ENCODE data around the gene MAP2K3.

MAP2K3 gene

DNA sequence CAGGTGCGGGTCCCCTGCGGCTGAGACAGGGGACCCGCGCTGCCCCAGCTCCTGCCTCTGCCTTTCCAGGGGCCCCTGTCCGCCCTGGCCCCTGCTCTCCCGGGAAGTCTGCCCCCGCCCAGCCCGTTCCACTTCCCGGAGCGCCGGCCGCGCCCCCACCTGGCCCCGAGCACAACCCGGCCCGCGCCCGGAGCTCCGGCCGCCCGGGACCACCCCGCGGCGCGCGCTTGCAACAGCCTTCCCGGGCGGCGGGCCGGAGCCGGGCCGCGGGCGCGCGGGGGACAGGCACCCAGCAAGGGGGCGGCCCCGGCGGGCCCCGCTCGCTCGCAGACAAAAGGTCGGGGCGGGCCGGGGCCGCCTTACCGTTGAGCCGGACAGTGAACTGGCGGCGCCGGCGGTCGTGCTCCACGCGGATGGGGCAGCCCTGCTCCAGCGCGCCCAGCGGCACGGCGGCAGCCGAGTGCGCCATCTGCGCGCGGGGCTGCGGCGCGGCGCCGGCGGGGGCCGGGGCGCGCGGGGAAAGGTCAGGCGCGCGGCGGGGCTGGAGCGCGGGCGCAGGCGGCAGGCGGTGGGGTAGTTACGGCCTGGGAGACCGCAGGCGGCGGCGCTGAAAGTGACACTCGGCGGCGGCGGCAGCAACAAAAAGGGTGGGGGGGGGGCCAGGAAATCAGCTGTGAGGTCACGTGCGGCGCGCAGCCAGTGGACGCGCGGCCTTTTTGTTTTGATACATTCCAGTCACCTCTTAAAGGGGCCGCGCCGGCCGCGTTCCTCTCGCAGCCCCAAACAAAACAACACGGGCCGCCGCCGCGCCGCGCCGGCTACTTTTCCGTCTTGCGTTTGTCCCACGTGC lies 31.5 kb upstream of the MAP2K3 start, which contains the start of gene NATD1:
Gene NATD1, minus strand, starts transcription at position 615 of the 850 bp plus-strand sequence. Its CDS starts 146 bp downstream, at position 469.
- peak; percentile 47 to 55 for DNase-seq

DNA sequence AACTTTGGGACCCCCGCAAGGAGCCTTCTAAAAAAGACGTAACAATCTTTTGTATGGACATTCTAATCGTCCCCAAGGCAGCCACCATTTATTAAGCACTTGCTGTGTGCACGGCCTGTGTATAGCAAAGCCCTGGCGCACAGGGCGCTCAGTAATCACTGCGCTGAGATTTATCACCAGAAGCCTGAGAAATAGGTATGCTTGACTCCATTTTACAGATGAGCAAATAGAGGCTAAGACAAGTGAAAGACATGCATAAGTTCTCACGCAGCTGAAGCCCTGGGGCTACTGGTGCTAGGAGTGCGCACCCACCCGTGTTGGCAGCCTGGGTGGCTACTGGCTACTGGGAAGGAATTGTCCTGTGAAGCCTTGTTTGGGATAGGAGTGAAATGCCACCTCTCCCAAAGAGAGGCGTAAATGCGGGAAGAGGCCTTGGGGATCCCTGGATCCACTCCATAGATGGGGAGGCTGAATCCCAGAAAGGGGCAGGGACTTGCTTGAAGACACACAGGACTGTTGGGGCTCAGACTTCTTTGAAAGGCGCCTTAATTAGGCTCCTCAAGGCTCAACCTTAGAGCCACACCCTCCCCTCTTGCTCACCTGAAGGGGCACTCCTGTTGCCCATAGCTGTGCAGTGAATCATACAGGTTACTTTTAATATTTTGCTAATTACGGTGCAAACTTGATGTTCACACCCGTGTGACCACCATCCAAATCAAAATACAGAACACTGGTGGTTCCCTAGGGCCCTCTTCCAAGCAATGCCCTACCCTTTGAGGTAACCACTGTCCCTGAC lies 30.7 kb upstream of the MAP2K3 start:
- DNase-seq: no peak

DNA sequence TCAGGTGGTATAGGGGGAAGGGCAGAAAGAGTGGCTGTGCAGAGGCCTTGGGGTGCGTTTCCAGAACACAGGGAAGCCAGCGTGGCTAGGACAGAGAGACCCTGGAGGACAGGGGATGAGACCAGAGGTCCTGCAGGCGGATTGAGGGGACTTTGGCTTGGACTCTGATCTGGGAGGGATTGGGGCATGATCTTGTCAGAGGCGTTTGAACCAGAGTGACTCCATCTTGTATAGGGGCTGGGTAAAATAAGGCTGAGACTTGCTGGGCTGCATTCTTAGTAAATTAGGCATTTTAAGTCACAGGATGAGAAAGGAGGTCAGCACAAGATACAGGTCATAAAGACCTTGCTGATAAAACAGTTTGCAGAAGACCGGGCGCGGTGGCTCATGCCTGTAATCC lies 25.9 kb upstream of the MAP2K3 start:
- peak; percentile 3 to 30 for DNase-seq

DNA sequence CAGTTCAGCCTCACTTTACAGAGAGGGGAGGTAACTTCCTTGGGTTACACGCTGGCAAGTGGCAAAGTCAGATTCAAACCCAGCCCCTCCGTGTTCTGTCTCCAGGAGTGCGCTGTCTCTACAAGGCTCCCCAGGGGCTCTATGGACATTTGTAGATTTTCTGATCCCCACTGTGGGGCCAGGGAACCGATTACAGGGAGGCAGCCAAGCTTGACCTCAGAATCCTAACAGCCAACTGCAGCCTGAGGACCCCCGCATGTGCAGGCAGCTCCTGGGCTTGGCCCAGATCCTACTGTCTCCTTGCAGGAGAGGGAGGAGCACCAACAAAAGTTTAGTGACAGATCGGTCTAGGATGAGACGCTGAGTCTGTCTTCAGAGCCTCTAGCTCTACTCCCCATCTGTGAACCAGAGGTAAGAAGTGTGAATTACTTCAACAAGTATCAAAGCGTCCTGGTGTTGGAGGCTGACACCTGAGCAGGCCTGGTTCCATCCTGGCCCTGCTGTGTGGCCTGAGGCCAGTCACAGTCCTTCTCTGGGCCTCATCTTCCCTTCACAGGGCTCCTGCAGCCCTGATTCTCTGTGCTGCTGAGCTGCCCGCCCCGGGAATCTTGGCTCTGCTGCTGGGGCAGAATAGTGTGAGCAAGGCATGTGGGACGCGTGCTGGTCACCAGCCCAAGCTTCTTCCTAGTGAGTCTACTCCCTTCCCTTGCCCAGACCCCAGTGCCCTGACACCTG lies 22.1 kb upstream of the MAP2K3 start:
- DNase-seq: no peak

DNA sequence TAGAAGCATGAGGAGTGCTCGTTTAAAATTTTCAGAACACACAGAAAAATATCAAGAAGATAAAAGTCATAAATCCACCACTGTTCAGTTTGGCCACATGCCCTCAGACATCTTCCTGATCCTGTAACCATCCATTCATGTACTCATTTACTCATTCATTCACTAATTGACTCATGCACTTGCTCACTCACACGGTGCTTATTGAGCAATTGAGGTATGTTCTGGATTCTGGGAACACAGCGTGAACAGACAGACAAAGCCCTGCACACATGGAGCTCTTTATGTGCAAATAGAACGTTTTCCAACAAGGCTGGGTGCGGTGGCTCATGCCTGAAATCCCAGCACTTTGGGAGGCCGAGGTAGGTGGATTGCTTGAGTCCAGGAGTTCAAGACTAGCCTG lies 21.1 kb upstream of the MAP2K3 start:
- no peak for DNase-seq

DNA sequence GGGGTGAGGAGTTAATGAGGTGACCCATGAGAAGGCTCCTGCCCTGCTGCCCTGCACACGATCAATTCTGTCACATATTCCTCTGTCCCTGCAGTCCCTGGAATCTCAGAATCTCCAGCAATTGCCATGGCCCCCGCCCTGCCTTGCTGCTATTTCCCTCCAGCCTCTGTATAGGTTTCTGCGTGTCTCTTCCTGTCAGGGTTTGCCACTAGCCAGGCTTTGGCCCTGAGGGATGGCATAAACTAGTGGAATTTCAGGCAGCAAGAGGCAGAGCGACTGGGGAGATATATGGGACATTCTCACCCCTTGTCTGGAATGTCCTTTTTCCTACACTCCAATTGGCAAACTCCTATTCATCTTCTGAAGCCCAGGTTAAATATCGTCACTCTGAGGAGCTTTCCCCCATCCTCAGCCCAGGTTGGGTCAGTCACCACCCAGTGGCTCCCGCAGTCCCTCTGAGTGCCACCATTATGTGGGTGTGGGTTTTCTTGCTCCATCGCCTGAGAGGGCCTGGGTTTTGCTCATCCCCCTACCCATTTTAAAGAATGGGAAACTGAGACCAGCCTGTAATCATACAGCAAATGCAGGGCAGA lies 15.8 kb upstream of the MAP2K3 start:
- no peak for DNase-seq

DNA sequence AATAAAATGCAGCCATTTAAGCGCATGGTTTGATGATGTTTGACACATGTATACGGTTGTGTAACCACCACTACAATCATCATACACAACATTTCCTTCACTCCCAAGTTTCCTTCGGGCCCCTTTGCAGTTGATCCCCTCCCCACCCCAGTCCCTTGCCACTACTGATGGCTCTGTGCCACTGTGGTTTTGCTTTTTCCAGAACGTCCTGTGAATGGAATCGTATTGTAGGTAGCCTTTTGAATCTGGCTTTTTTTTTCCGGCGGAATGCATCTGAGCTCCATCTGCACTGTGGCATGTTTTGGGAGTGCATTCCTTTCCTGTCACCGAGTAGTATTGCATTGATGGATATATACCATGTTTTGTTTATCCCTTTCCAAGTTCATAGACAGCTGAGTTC lies 15.1 kb upstream of the MAP2K3 start:
- DNase-seq: no peak

DNA sequence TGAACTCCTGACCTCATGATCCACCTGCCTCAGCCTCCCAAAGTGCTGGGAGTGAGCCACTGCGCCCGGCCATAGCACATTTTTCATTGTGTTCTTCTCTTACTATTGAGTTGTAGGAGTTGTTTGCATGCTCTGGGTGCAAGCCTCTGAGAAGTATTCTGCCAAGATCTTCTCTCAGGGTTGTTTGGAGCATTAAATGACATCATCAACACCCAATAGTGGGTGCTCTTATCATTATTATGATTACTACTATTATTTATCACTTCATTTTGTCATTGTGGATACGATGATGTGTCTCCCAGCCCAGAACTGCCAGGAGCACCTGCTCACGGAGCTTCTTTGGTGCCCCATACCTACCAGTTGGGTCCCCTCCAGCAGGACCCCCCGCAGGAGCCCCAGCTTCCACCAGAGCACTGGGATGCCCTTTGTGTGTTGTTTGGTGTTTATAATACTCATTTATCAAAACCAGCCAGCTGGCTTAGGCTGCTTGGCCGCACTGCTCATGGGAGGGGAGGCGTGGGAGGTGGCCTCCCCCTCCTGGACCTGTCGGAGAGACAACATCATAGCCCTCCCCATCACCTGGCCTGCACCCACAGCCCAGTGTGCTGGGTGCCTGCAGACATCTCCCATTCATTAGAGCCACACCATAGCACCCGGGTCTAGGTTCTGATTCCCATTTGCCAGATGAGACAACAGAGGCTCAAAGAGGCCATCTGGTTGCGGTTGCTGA lies 12.9 kb upstream of the MAP2K3 start:
- no peak for DNase-seq

DNA sequence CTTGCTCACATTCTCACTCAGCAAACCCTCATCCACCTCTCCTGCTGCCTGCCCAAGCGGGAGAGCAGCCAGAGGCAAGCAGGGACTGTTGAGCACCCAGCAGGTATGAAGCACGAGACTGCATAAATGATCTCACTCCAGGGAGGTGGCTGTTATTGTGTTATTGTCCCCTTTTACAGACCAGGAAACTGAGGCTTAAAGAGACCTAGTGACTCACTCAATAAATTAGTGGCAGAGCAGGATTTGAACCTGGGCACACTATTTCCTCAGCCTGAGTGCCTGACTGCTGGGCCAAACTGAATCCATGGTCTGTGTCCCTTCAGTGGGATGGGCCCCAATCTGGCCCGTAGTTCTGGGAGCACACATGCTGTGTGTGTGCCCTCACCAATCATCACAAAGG lies 12.3 kb upstream of the MAP2K3 start:
- no peak for DNase-seq

DNA sequence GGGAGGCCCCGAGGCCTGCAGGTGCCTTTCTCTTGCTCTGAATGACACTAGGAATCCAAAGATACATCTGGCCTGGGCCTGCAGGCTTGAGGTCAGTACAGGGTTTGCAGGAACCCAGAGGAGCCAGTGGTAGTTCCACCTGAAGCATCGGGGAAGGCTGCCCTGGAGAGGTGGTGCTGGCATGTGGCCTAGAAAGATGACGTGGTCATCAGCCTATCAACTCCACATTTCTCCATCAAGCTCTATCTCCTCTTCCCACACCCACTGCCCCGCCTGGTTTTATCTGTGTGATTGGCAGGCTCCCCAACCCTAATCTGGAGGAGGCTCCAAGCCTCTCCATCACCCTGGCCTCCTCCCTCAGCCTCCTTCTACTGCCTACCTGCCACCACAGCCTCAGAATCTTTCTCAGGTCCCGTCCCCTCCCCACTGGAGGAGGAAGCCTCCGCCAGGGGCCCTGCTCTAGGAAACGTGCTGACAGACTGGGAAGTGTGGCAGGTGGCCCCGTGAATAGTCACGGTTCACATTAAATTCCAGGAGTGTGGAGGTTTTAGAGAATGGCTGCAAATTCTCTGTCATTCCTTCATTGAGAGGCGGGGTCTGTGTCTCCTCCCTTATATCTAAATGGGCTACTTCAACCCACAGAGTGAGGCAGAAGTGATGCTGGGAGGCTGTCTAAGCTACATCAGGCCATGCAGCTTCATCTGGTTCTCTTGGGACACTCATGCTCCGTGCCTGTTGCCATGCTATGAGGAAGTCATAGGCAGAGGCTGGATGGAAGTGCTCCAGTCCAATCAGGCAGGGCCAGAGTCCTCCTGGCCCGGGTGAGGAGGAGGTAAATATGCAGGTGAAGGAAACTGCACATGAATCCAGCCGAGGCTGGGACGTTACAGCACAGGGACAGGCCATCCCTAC lies 11.4 kb upstream of the MAP2K3 start:
- no peak for DNase-seq

DNA sequence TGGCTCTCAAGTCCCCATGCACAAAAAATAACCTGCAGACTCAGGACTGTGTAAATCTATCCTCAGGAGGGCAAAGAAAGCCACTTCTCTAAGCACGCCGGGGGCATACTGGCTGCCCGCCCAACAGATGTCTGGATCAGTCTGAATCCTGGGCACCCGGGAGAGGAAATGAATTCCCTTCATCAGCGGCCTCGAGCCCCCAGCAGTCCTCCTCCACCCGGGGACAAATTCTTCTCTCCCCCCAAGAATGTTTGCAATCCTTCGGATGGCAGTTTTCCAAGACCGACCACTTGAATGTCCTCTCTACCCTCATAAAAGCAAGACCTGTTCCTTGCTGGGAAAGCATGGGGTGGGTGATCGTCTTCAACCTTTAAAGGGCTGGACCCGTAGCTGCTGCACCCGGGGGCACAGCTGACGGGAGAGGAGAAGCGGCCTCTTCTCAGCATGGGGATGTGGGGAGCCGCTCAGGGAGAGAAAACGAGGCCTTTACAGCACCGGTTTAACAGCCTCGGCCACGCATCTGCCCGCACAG lies 9.4 kb upstream of the MAP2K3 start:
- no peak for DNase-seq

DNA sequence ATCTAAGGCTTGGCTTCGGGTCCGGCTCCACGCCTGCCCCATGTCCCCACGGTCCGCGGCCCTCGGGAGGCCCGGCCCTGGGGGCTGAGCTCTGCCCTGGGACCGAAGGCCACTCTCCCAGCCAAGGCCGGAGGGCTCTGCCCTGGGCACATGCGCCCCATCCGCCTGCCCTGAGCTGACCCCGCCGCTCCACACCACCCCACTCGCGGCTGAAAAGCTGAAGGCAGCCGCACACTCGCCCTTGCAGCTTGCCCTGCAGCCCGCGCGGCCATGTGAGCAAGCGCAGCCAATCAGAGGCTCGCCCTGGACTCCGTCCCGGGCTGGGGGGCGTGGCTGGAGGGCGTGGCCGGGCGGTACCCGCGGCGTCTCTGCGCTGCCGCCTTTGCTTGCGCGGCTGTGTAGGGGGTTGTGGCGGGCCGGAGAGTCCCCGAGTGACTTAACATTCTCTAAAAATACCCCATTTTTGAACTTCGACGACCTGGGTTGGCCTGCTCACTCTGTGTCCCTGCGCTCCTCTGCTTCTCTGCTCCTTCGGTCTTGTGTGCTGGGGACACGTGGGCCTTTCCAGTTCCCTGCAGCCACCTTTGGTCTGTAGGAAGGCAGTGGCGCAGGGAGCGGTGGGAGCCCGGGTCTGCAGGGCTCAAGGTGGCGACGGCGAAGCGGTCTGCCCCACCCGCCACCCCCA lies 8.8 kb upstream of the MAP2K3 start:
- DNase-seq: peak; percentile 50 to 63

DNA sequence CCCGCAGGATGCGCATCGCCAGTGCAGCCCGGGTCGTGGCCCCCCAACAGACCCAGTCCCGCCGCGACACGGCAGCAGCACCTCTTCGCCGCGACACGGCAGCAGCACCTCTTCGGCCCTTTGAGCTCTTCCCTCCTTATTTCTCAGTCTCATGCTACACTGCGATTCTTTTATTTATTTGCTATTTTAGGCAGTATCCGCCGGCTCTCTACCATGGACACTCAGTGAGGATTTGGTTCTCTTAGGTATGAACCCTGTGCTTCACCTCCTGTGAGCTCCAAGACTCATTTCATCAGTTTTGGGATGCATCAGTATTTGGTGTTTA lies 8.3 kb upstream of the MAP2K3 start:
- DNase-seq: peak in 1 of 2 experiments; percentile 3

DNA sequence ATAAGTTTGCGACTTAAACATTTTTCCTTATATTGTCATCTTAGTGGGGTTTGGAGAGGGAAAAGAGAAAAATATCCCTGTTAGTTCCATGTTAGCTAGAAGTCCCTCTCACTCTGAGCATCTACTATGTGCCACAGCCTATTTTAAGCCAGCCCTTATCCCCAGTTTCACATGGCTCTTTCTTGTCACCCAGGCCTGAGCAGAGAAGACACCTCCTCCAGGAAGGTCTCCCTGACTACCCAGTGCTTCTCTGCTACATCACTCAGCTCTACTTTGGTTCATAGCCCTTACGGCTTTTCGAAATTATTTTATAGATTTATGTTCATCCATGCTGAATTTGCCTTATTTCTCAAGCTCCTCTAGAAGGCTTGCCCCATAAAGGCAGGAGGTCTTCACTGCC lies 7.2 kb upstream of the MAP2K3 start:
- DNase-seq: no peak

DNA sequence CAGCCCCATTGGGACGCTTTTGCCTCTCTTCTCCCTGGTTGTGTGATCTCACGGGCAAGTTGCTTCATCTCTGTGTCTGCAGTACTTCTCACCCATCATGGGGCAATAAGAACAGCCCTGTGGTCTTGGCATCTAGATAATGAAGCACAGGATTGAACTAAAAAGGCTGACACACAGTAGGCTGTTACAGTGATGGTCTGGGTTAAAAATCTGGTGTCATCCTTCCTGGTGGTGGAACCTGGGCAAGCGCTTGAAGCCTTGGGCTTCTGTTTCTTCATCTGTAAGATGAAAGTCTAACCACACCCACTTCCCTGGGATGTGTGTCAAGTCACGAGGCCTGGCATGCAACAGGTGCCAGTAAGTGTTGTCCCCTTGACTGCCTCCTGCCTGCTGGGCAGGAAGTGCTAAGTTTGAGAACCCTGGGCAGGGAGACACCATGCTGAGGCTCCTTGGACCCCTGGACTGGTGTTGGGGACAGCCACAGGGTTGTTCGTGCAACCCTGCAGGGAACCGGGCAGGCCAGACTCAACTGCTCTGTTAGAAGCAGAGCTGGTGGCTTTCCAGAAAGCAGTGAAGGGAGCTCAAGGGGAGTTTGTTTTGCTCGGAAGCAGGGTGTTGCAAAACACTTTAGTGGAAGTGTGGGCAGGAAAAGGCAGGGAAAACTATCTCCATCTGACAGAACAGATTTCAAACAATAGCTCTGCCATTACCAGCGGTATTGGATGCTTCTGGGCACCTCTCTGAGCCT lies 5.9 kb upstream of the MAP2K3 start:
- no peak for DNase-seq

DNA sequence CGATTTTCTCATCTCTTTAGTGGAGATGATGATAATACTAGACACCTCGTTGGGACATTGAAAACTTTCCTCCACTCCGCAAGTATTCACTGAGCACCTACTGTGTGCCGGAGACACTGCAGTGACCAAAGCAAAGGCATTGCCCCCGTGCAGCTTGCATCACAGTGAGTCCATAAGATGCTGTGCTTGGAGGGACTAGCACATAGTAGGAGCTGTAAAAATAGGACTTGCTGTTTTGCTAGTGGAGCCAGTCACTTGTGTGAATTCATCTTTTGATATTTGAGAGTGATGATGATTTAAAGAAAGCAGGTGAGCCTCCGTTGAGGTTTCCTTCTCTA lies 5.3 kb upstream of the MAP2K3 start:
- no peak for DNase-seq

DNA sequence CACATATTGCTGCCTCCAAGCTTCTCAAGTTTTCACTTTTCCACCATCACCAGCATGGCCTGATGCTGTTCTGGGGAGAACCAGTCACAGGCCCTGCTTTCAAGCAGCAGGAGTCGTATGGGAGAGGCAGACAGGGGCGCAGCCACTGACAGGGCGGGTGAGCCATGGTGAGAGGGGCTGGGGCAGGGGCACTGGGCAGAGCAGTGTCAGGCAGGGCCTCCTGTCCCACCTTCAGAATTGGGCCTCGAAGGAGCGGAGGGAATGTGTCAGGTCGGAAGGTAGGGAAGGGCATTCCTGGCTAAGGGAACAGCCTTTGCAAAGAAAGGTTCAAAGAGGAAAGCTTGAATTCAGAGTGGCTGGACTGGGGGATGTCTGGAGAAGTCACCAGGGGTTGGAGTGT lies 4.9 kb upstream of the MAP2K3 start:
- DNase-seq: no peak

DNA sequence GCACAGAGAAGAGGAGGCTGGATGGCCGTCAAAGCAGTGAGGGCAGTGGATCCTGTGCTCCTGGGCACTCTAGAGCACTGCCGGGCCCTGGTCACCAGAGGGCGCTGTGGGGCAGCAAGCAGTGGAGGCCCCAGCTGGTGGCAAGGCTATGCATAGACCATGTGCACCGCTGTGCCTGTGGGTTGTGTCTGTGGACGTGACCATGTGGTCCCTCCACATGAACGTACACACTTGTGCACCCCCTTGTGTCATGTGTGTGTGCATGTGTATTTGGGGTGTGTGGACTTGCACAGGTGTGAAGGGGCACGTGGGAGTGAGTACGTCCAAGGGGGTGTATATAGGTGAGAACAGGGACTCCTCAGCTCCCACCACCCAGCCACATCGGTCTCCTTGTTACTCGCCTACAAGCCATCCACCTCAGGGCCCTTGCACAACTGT lies 4.4 kb upstream of the MAP2K3 start:
- DNase-seq: peak; percentile 21 to 30

DNA sequence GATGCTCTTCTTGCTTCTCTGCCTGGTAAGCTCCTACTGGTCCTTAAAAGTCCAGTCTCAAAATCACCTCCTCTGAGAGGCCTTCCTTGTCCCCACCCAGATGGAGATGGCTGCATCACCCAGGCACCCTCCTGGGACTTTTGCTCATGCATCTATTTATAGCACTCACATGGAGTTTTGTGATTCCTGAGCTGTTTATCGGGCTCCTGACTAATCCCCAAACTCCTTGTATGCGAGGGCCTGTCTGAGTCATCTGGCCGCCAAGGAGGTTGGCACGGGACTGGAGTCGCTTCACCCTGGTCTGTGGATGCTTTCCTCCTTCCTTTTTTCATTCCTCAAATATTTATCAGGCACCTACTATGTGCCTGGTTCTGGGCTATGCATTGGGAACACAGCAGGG lies 2.3 kb upstream of the MAP2K3 start:
- no peak for DNase-seq

DNA sequence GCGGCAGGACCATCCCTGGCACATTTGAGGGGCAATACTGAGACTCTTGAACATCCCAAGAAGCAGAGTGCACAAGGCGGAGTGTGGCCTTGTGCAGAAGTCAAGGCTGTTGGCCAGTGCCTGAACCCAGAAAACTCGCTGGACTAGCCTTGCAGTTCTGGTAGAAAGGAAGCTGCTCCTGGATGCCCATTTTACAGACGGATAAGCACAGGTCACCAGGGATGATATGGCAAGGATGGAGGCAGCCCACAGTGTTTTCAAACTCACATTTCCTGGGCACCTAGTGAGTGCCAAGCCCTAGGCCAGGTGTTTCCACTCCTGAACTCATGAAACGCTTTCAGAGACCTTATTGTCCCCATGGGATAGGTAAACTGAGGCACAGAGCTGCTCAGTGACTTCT lies 1.7 kb upstream of the MAP2K3 start:
- DNase-seq: no peak

Measured in Kasumi-1 (cell line).